Activated naive CD8-positive, alpha-beta T cell treated with anti-CD3 and anti-CD28 coated beads for 36 hours (primary cell): ENCODE results near the gene CDK2AP2. TPM values are rescaled to one million over a fixed set of nuclear protein-coding genes. Genes with fewer than 3 reads are reported as not detected.

ENCODE experiments used
- DNase-seq: peaks from one replicate; pipeline ENCODE4 v3.0.0; 2021
- H3K27ac Mint-ChIP-seq: one replicate; pipeline ENCODE4 v1.8.0; 2022; ENCODE audit warnings: mild to moderate bottlenecking, moderate library complexity, mixed read lengths
- H3K27me3 Mint-ChIP-seq: one replicate; pipeline ENCODE4 v1.8.0; 2022; ENCODE audit warnings: mild to moderate bottlenecking, mixed read lengths
- H3K36me3 Mint-ChIP-seq: one replicate; pipeline ENCODE4 v1.8.0; 2021; ENCODE audit warnings: mild to moderate bottlenecking, mixed read lengths
- H3K4me1 Mint-ChIP-seq: one replicate; pipeline ENCODE4 v1.8.0; 2021; ENCODE audit warnings: mixed read lengths
- H3K4me3 Mint-ChIP-seq: one replicate; pipeline ENCODE4 v1.8.0; 2022; ENCODE audit warnings: mild to moderate bottlenecking, moderate library complexity, mixed read lengths
- H3K9me3 Mint-ChIP-seq: one replicate; pipeline ENCODE4 v1.8.0; 2022; ENCODE audit warnings: mixed read lengths
- total RNA-seq, 2 experiments: library from RNA; stranded (reverse); gene quantifications; one replicate each; pipeline ENCODE4 v1.2.3, GENCODE V29; 2021

The CDK2AP2 gene
- total RNA-seq, 2 experiments from 2014 or later = 49.7 to 50.5 TPM

DNA sequence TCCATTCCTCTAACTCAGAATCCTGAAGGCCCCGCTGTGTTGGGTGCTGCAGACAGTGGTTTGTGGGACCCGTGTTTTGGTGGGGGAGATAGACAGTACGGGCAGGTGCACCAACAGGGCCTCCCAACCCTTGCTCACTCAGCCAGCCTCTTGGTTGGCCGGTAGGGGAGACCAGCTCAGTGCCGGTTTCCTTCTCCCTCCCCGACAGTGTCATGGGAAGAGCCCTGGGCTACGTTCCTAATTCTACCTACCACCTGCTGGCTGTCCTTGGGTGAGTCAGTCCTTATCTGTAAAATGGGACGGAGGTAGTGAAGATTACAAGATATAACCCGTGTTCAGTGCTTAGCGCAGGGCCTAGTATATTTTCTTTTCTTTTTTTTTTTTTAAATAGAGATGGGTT is 44.8 kb downstream of the CDK2AP2 start:
- Mint-ChIP-seq H3K4me1 (peaks cover 24% of the 10 kb centered on the region), H3K9me3 (no peaks in the 10 kb centered on the region), H3K4me3 (no peak overlapping the region), H3K27ac (no peak overlapping the region), H3K36me3 (peaks cover 5% of the 10 kb centered on the region), H3K27me3 (no peaks in the 10 kb centered on the region)
- no peak for DNase-seq

DNA sequence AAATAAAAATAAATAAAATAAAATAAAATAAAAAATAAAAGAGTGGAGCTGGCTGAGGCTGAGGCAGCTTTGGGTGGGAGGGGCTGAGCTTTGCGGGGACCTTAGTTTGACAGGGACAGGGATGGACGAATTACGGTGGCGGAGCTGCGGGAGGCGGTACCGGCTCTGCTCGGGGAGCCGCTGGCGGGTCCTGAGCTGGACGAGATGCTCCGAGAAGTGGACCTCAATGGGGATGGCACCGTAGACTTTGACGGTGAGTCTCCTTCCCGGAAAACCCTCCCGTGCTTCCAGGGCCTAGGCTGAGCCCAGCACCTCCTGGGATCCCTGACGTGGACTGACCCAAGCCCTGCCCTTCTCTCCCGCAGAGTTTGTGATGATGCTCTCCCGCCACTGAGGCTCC is 49.7 kb downstream of the CDK2AP2 start:
- peaks cover 1% of the 10 kb centered on the region for H3K4me1 Mint-ChIP-seq
- H3K9me3 Mint-ChIP-seq = no peaks in the 10 kb centered on the region
- no peak overlapping the region for H3K4me3 Mint-ChIP-seq
- no peaks in the 10 kb centered on the region for H3K36me3 Mint-ChIP-seq
- DNase-seq = no peak
- H3K27me3 Mint-ChIP-seq = no peaks in the 10 kb centered on the region
- H3K27ac Mint-ChIP-seq = no peak overlapping the region

DNA sequence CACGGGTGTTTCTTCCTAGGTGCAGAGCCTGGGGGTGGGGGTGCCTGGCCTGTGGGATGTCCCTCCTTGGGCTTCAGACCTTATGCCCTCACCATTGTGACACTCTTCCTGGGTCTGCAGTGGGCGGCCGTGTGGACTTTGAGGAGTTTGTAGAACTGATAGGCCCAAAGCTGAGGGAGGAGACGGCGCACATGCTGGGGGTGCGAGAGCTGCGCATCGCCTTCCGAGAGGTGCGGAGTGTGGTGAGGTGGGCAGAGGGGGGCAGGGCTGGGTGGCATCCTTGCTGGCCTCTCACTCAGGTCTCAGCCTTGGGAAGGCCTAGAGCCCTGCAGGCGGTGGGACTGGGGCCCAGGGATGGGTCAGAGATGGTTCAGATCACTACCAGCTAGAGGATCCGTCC is 50.5 kb downstream of the CDK2AP2 start:
- Mint-ChIP-seq H3K4me3 (no peak overlapping the region), H3K4me1 (peaks cover 1% of the 10 kb centered on the region), H3K36me3 (no peaks in the 10 kb centered on the region)

More for the DNA sequence above, 50.5 kb downstream of the CDK2AP2 start:
- H3K9me3 Mint-ChIP-seq = no peaks in the 10 kb centered on the region
- no peak for DNase-seq
- H3K27me3 Mint-ChIP-seq = no peaks in the 10 kb centered on the region
- H3K27ac Mint-ChIP-seq = no peak overlapping the region

Other genes starting within 250 kb of the CDK2AP2 start
- 100 to 1,000 TPM; 211 to 219 TPM for gene GRK2, start 241.7 kb downstream of the CDK2AP2 start, total RNA-seq
- 10 to 100 TPM; 52.0 to 55.7 TPM for gene ANKRD13D, start 218.9 kb downstream of the CDK2AP2 start, total RNA-seq
- gene SSH3, start 204.6 kb downstream of the CDK2AP2 start, total RNA-seq = 1 to 10 TPM; 4.6 to 4.7 TPM
- 10 to 100 TPM; 28.5 to 28.6 TPM for gene POLD4, start 154.6 kb downstream of the CDK2AP2 start, total RNA-seq
- gene CLCF1, start 134.6 kb downstream of the CDK2AP2 start, total RNA-seq = under 1 TPM; 0.31 to 0.56 TPM
- 10 to 100 TPM; 31.2 to 33.7 TPM for gene RAD9A, start 116.2 kb downstream of the CDK2AP2 start, total RNA-seq
- 100 to 1,000 TPM; 262 to 269 TPM for gene PPP1CA, start 106.3 kb downstream of the CDK2AP2 start, total RNA-seq
- gene TBC1D10C, start 104.1 kb downstream of the CDK2AP2 start, total RNA-seq = 100 to 1,000 TPM; 117 to 121 TPM
- 1 to 10 TPM; 3.1 to 3.7 TPM for gene CARNS1, start 92.5 kb downstream of the CDK2AP2 start, total RNA-seq
- 10 to 100 TPM; 64.9 to 67.7 TPM for gene RPS6KB2, start 79.7 kb downstream of the CDK2AP2 start, total RNA-seq
- 100 to 1,000 TPM; 110 to 117 TPM for gene PTPRCAP, start 70.5 kb downstream of the CDK2AP2 start, total RNA-seq
- gene CORO1B, start 64.7 kb downstream of the CDK2AP2 start, total RNA-seq = 100 to 1,000 TPM; 293 to 310 TPM
- gene GPR152, start 55.4 kb downstream of the CDK2AP2 start, total RNA-seq = not detected
- under 1 TPM; 0.27 to 0.28 TPM for gene CABP4, start 52.8 kb downstream of the CDK2AP2 start, total RNA-seq
- 10 to 100 TPM; 43.7 to 45.8 TPM for gene TMEM134, start 38.9 kb downstream of the CDK2AP2 start, total RNA-seq
- 100 to 1,000 TPM; 107 to 112 TPM for gene AIP, start 25.1 kb downstream of the CDK2AP2 start, total RNA-seq
- 10 to 100 TPM; 52.7 to 56.4 TPM for gene PITPNM1, start 2.8 kb downstream of the CDK2AP2 start, total RNA-seq
- not detected for gene CABP2, start 15.3 kb upstream of the CDK2AP2 start, total RNA-seq
- gene GSTP1, start 75.7 kb upstream of the CDK2AP2 start, total RNA-seq = 100 to 1,000 TPM; 452 to 465 TPM
- 100 to 1,000 TPM; 317 to 321 TPM for gene NDUFV1, start 98.8 kb upstream of the CDK2AP2 start, total RNA-seq
- 10 to 100 TPM; 30.2 to 31.0 TPM for gene NUDT8, start 121.8 kb upstream of the CDK2AP2 start, total RNA-seq
- gene TBX10, start 131.6 kb upstream of the CDK2AP2 start, total RNA-seq = not detected
- under 1 TPM; 0.27 to 0.70 TPM for gene ACY3, start 142.6 kb upstream of the CDK2AP2 start, total RNA-seq
- not detected for gene ALDH3B2, start 166.5 kb upstream of the CDK2AP2 start, total RNA-seq